Mammary epithelial cell (primary cell): ENCODE data around the gene PRKCZ.
"Not testable (repeated sequence)": the region's sequence is repeated elsewhere in the genome, so short reads cannot be mapped to it uniquely, and the experiment has no call there.

Source experiments
- EZH2 ChIP-seq: IDR thresholded peaks from 2 replicates; pipeline ENCODE4 v1.6.1; 2012; ENCODE audit warnings: low read length, inconsistent platforms, borderline replicate concordance
- TF ChIP-seq, protein P1 (sequence below), 2 donors: IDR thresholded peaks in 1 of 2; conservative IDR thresholded peaks in 1 of 2; 2 replicates each; pipeline ENCODE4 v1.5.1; 2011 to 2012; ENCODE audit warnings: inconsistent platforms in 2 of 2, low read length in 2 of 2, mild to moderate bottlenecking in 2 of 2, control low read depth in 1 of 2, low read depth in 1 of 2; ENCODE audit not compliant: insufficient read depth in 1 of 2; ENCODE audit errors: extremely low read depth in 1 of 2

DNA sequence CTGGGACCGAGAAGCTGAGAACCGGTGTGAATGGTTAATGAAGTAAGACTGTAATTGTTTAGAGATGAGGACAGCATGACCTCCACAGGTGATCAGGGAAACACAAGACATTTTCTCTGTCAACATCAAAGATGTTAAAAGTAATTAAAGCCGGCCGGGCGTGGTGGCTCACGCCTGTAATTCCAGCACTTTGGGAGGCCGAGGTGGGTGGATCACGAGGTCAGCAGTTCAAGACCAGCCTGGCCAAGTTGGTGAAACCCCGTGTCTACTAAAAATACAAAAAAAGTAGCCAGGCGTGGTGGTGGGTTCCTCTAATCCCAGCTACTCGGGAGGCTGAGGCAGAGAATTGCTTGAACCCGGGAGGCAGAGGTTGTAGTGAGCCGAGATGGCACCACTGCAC lies 88.9 kb downstream of the PRKCZ start:
- TF ChIP-seq, protein P1, sequence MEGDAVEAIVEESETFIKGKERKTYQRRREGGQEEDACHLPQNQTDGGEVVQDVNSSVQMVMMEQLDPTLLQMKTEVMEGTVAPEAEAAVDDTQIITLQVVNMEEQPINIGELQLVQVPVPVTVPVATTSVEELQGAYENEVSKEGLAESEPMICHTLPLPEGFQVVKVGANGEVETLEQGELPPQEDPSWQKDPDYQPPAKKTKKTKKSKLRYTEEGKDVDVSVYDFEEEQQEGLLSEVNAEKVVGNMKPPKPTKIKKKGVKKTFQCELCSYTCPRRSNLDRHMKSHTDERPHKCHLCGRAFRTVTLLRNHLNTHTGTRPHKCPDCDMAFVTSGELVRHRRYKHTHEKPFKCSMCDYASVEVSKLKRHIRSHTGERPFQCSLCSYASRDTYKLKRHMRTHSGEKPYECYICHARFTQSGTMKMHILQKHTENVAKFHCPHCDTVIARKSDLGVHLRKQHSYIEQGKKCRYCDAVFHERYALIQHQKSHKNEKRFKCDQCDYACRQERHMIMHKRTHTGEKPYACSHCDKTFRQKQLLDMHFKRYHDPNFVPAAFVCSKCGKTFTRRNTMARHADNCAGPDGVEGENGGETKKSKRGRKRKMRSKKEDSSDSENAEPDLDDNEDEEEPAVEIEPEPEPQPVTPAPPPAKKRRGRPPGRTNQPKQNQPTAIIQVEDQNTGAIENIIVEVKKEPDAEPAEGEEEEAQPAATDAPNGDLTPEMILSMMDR (conservative IDR thresholded peaks at IDR 0.05 in 1 of 2, IDR thresholded peaks at IDR 0.05 in 1 of 2; ENCODE audit: extremely low read depth in 1 of 2, insufficient read depth in 1 of 2, low read depth in 1 of 2, low read length in 2 of 2), result not testable (repeated sequence)
- not testable (repeated sequence) for TF ChIP-seq EZH2
